NCI-H82 treated with DMSO at 0.1 percent for 48 hours (cell line): Measurements from ENCODE around the gene AMH.

Experiments
- DNase-seq: peaks from one replicate; lab custom pipeline; 2025; ENCODE audit not compliant: unreplicated experiment; lab: John Stamatoyannopoulos, UW

The AMH gene

DNA sequence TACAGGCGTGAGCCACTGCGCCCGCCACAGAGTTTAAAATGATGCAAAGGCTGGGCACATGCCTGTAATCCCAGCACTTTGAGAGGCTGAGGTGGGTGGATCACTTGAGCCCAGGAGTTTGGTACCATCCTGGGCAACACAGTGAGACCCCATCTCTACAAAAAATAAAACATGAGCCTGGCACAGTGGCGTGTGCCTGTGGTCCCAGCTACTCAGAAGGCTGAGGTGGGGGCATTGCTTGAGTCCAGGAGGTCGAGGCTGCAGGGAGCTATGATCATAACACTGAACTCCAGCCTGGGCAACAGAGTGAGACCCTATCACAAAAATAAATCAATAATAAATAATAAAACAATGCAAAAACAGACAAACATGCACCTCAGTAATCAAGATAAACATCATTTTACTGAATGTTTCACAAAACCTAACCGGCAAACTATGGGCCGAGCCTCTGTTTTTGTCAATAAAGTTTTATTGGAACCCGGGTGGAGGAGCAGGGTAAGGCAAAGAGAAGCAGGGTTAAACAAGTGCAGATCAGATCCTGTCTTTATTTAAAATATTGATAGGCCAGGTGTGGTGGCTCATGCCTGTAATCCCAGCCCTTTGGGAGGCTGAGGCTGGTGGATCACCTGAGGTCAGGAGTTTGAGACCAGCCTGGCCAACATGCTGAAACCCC is 34.8 kb downstream of the AMH start:
- DNase-seq: no peak

DNA sequence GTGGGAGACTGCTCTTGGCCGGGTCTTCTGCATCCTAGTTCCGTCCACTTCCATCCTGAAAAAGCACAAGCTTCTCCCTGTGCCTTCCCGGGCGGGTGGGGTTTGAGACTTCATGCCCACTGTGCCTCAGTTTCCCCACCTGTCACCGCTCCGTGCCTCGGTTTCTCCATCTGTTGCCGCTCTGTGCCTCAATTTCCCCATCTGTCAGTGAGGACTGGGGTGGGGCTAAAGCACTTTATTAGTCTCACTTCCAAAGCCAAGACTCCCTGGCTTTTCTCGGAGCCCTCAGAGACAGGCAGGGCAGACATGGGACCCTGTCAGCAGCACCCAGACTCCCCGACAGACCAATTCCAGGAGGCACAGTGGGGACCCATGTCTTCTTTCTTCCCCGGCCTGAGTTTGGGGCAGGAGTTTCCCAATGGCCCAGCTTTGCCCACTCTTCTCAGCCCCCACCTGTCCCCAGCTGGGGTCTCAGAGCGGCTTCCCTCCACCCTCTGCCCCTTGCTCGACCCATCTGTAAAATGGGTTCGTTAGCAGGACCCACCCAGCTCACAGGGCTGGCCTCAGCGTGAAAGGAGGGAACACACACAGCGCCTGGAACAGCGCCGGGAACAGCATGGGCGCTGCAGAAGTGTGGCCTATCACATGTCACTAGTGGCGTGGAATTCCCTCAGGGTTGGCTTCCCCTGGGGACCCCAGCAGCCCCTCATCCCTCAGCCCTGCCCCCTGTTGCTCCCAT is 37.4 kb downstream of the AMH start:
- DNase-seq: no peak

DNA sequence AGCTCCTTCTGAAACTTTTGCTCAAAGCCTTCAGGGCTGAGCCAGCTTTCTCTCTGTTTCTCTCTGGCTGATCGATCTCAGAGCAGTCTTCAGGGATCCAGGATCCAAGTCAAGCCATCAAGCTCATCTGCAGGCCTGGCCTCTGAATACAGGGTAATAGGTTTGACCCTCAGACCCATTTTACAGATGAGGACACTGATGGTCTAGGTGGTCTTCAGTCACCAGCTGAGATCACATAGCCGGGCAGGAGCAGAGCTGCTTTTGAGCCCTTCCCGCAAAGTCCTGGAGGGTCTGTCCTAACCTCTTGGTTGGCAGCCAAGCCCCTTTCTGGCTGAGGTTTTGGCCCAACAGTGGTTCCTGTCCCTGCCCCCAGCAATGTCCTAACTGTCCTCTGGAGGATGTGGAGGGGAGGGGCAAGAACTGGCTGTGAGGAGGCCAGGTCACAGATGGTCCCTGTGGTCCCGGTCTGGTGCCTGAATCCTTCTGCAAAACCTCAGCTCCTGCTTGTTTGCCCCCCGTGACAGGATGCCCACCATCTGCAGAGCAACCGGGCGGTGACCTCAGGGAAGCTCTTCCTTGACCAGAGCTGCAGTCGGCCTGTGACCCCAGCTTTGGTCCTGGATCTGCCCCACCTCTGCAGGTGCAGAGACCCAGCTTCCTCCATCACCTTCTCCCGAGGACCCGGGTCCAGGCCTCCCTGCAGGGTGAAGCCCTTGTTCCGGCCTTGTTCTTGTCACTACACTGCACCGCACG is 38.6 kb downstream of the AMH start:
- DNase-seq: no peak

DNA sequence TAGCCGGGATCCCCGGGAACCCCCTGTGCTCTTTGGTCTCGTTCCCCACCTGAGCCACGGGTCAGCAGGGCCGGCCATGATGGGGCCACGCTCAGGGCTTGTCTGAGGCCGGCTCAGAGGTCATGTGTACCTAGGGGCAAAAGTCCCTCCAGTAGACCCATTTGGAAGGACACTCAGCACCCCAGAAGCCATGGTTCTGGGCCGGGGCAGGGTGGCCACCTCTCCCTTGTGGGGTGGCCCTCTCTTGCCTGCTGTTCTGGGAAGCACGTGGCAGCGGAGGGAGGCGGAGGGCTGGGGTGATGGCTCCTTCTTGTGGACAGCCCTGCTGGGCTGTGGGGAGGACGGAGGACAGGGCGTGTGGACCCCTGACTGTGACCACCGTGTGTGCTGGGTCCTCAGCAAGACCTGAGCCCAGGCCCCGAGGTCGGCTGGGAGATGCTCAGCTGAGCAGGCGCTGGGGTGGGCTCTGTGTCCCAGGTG is 39.3 kb downstream of the AMH start:
- DNase-seq: no peak

DNA sequence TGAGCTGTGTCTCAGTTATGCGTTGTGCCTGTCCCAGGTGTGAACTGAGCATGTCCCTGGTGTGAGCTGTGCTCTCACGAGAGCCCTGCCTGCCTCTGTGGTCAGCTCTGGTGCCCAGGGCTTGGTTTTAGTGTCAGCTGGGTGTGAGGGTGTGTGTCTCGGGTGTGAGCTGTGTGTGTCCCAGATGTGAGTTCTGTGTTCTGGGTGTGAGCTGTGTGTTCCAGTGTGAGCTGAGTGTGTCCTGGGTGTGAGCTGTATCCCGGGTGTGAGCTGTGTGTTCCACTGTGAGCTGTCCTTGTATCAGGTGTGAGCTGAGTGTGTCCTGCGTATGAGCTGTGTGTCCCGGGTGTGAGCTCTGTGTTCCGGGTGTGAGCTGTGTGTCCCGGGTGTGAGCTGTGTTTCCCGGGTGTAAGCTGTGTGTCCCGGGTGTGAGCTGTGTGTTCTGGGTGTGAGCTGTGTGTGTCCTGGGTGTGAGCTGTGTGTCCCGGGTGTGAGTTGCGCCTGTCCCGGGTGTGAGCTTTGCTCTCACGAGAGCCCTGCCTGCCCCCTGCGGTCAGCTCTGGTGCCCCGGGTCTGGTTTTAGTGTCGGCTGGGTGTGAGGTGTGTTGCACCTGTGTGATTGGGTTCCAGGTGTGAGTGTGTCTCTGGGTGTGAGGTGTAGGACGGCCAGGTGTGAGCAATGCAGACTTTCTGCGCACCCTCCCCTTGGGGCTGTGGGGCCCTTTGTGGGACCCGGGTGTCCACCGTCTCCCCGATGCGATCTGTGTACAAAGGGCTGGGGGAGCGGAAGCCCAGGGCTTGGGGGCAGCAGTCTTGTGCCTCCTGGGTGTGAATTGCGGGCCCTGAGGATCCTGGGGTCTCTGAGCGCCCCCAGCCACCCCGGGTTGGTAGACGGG is 39.9 kb downstream of the AMH start:
- DNase-seq: no peak

DNA sequence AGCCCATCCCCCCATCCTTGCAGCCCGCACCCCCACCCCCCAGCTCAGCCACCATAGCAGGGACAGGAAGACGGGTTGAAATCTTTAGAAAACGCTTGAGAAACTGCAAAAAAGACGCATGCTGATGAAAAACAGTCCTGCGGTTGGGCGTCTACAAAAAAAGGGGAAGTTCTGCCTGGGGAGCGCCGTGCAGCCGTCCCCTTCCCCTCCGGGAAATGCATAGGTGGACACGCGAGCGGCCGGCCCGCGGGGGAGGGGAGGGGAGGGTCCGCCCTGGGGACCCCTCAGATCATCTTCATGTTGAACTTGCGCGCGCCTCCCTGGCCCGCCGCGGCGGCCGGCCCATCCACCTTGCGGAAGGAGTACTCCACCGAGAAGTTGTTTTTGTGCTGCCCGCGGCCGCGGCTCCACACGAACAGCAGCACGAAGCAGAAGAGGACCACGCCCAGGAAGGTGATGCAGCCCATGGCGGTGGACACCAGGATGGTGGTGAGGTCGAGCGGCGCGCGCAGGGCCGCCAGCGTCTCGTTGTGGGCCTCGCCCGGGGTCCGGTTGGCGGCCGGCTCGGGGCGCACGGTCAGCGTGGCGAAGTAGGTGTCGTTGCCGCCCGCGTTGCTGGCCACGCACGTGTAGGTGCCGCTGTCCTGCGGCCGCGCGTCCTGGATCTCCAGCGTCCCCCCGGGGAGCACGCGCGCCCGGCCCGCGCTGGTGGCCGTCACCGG is 40.8 kb downstream of the AMH start:
- no peak for DNase-seq

DNA sequence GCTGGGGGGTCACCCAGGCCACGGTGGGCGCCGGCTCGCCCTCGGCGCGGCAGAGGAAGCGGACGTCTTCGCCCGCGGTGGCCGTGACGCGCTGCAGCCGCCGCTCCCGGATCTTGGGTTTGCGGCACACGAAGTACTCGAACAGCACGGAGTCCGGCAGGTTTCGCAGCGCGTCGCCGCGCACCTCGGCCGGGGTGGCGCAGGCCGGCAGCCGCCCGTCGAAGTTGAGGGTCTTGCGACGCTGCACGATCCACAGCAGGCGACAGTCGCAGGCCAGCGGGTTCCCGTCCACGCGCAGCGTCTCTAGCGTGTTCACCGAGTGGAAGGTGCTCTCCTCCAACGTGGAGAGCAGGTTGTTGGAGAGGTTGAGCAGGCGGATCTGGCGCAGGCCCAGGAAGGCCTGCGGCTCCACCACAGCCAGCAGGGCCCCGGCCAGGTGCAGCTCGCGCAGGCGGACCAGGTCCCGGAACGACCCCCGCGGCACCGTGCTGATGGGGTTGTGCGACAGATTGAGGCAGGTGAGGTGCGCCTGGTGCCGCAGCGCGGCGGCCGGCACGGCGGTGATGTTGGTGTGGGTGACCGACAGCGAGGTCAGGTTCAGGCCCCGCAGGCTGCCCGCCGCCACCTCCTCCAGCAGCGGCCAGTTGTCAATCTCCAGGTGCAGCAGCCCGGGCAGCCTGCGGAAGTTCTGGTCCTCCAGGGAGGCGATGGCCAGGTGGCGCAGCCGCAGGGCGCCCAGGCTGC is 41.5 kb downstream of the AMH start:
- DNase-seq: no peak

DNA sequence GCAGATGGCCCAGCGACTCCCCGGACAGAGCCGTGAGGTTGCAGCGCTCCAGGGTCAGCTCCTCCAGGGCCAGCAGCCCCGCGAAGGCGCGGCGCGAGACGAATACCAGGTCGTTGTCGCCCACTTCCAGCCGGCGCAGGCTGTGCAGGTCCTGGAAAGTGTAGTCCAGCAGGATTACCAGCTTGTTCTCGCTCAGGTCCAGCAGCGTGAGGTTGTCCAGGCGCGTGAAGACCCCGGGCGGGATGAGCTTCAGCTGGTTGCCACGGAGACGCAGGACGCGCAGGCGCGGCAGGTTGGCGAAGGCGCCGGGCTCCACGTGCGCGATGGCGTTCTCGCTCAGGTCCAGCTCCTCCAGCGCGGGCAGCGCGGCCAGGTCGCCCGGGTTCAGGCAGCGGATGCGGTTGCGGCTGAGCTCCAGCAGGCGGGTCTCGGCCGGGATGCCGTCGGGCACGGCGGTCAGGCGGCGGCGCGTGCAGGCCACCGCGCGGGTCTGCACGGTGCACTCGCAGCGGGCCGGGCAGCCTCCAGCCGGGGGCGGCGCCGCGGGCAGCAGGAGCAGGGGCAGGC is 42.1 kb downstream of the AMH start:
- DNase-seq: no peak

DNA sequence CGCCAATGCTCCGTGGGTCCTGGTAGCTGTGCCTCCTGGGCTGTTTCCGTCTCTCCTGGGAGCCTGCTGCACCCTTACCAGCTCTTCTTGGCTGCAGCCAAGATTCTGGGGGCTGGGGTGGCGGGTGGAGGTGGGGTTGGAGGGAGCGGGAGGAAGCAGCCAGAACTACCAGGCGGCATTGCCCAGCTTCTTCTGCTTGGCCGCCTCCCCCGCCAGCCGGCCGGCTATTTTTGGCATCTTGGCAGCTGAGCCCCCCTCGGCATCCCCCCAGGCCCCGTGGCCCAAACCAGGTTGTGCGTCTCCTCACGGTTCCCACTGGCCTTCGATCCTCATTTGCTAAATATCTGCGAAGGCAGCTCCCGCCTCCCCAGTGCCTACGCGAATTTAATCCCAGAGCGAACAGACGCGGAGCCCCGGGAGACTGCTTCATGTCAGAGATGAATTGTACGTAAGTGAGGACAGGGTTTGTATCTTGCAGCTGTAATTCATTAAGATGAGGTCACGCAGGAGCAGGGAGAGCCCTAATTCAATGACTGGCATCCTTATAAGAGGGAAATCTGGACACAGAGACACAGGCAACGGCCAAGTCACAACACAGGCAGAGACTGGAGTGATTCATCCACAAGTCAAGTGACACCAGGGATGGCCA is 45.7 kb downstream of the AMH start:
- no peak for DNase-seq

DNA sequence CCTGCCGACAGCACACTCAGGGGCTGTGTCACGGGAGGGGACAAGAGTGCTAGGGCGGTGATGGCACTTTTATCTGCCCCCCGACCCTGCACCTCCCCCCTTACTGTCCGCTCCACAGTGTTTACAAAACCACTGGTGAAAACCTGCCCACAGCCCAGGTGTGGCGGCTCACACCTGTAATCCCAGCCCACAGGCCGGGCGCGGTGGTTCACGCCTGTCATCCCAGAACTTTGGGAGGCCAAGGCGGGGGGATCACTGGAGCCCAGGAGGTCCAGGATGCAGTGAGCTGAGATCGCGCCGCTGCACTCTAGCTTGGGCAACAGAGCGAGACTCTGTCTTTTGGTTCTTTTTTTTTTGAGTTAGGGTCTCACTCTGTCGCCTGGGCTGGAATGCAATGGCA is 47.0 kb downstream of the AMH start:
- DNase-seq: no peak

DNA sequence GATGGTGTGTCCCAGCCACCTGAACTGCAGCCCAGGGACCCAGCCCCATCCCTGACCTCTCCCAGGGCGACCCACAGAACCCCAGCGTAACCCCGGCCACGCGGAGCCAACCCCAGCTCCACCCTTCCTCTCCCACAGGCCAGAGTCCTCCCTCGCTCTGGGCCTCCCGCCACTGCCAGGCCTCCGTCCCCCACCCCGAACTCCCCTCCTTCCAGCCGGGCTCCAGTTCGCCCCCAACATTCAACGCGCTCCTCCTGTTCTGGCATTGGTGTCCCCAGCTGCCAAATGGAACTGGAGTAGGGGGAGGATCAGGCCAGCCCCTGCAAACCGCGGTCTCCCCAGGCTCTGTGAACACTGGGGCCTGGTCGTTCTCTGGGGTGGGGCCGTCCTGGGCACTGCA is 51.4 kb downstream of the AMH start:
- no peak for DNase-seq
